Left hindlimb (tissue), 1 donor: ENCODE measurements around the gene RAB11FIP4.
"Not testable (repeated sequence)": the region's sequence is repeated elsewhere in the genome, so short reads cannot be mapped to it uniquely, and the experiment has no call there.

Experiments used
- DNase-seq: peaks from one replicate; pipeline ENCODE4 v3.0.0-alpha.2; 2018

The RAB11FIP4 gene

GRCh38 chr17:31433811-31434726 lies 42.6 kb downstream of the RAB11FIP4 start:
- DNase-seq = no peak

DNA sequence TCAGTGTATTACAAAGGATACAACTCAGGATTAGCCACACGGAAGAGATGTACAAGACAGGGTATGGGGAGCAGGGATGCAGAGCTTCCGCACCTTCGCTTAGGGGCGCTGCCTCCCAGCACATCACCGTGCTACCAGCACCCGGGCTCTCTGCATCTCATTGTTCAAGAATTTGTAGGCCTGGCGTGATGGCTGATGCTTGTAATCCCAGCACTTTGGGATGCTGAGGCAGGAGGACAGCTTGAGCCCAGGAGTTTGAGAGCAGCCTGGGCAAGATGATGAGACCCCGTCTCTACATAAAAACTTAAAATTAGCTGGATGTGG lies 43.2 kb downstream of the RAB11FIP4 start:
- DNase-seq = no peak

- DNase-seq = no peak
Observed at GRCh38 chr17:31435581-31435980, 44.1 kb downstream of the RAB11FIP4 start.

GRCh38 chr17:31437720-31438400 lies 46.4 kb downstream of the RAB11FIP4 start:
- no peak for DNase-seq

DNA sequence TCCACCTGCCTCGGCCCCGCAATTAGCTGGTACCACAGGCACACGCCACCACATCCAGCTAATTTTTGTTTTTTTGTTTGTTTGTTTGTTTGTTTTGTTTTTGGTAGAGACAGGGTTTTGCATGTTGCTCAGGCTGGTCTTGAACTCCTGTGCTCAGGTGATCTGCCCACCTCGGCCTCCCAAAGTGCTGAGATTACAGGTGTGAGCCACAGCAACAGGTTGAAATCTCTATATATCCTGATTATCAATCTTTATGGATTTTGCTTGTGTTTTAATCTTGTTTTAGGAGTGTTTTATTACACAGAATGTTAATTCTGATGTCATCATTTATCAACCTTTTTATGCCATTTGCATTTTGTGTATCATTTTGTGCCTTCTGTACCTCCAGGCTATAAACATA lies 48.2 kb downstream of the RAB11FIP4 start:
- no peak for DNase-seq

DNA sequence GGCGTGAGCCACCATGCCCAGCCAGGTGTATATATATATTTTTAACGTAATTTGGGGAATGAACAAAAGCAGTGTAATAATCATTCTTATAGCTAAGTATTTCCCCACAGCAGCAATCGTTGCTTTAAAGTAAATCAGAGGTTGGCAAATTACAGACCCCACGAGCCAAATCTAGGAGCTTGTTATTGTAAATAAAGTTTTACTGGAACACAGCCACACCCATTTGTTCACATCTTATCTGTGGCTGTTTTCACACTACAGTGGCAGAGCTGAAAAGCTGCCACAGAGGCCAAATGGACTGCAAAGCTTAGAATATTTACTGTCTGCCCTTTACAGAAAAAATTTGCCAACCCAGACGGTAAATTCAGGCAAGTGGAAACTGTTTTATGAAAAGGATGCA lies 50.8 kb downstream of the RAB11FIP4 start:
- DNase-seq = no peak

GRCh38 chr17:31442856-31443255 lies 51.4 kb downstream of the RAB11FIP4 start:
- DNase-seq = not testable (repeated sequence)

GRCh38 chr17:31443386-31443785 lies 51.9 kb downstream of the RAB11FIP4 start:
- DNase-seq = no peak

GRCh38 chr17:31444026-31444425 lies 52.6 kb downstream of the RAB11FIP4 start:
- DNase-seq = no peak

GRCh38 chr17:31446195-31446967 lies 54.9 kb downstream of the RAB11FIP4 start:
- DNase-seq = no peak

DNA sequence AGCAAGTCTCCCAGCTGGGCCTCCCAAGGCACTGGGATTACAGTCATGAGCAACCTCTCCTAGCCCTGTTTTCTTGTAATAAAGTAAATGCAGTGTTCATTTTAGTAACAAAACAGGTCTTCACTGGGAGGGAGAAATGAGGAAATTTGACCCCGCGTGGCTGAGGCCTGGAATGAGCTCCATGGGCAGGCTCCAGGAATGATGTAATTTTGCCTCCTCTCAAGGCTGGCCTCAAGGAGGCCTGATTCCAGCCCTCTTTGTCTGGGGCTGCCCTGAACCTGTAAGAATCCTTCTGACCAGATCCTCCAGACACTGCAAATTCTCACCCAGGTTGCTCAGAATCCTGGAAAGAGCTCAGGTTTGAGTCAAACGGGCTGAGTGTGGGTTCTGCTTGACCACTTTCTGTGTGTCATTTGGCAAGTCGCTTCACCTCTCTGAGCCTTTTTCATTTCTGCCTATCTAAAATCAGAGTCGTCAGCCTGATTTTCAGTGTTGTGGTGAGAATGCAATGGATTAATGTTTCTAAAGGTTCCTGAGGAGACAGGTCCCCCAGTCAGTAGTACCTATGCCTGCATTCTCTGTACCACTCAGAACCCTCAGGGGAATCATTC lies 57.1 kb downstream of the RAB11FIP4 start:
- peak; percentile 54 for DNase-seq

DNA sequence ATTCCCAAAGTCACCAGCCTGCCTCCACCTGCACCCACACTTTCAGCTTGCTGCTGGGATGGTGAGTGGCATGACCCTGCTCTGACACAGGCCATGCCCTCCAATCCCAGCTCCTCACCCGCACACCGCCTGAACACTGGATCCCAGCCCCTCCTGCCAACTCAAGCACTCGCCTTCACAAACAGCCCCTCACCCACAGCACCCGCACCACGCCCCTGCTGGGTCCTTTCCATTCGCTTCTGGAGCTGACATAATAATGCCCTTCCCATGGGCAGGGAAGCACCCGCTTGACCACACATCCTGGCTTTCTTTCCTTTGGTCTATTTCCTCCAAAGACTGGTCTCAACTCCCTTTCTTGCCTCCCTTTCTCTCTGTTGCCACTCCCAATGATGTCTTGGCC lies 57.6 kb downstream of the RAB11FIP4 start:
- peak; percentile 58 for DNase-seq

DNA sequence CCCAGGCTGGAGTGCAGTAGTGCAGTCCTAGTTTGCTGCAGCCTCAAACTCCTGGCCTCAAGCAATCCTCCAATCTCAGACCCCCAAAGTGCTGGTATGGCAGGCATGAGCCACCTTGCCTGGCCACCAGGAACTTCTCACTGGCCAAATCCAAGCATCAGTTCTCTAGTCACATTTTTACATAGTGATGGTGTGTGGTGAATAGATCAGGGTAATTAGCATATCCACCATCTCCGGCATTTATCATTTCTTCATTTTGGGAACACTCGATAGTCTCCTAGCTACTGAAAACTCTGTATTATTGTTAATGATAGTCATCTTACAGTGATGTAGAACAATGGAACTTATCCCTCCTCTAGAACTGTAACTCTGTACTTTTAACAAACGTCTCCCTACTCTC lies 58.3 kb downstream of the RAB11FIP4 start:
- no peak for DNase-seq

- DNase-seq = no peak
Observed at GRCh38 chr17:31452101-31452500, 60.6 kb downstream of the RAB11FIP4 start.

DNA sequence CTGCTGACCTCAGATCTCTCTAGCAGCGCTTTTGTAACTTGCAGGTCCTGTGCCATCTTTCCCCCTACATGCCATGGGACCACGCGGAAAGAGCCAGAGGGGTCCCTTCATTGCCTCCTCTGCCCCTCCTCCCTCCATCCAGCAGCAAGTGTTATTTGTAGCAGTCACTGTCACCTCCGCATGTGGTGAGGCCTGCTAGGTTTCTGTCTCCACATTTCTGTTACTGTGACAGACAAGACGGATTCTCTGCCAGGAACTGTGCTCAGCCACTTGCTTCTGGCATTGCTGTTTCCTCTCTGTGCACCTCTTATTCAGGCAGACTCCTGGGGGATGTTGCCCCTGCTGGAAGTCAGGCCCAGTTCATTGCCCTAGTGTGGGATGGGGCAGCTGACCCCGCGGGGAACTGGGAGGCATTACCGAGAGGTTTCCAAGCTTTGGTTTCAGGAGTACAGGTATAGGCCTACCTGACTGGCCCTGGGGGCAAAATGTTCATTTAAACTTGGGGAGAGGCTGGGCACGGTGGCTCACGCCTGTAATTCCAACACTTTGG lies 61.2 kb downstream of the RAB11FIP4 start:
- DNase-seq = no peak

GRCh38 chr17:31453896-31454295 lies 62.4 kb downstream of the RAB11FIP4 start:
- no peak for DNase-seq

DNA sequence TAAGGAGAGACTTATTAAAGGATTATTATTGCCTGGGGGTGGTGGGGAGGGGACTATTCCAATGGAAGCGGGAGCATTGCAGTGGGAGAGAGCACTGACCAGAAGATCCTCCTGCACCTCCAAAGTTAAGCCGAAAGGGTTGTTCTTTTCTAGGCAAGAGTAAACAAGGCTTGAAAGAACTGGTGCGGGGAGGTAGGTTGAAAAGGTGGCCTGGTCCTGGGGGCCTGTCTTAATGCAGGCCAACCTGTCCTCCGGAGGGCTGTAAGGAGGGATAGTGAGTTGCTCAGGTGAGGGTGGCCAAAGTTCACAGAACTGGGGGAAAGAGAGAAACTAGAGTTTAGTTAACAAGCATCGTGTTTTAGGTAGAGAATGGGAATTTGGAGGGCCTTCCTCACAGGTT lies 65.3 kb downstream of the RAB11FIP4 start:
- no peak for DNase-seq

- DNase-seq = no peak
Observed at GRCh38 chr17:31457391-31458234, 66.1 kb downstream of the RAB11FIP4 start.

DNA sequence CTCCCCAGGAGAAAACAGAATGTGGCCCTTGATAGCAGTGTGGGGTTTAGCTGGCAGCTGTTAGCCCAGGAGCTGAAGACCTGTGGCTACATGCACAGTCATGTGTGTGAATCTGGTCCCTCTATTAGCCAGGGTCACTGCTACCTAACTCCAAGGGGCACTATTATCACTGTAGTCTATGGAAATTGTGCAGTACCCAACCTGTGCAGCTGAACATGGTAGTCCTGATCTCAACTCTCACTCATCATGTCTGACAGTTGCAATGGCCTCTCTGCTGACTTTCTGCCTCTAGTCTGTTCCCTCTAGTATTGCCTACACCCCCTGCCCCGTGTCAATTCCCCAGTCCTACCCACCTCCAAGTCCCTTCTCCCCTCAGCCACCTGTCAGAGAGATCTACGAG lies 67.4 kb downstream of the RAB11FIP4 start:
- no peak for DNase-seq

DNA sequence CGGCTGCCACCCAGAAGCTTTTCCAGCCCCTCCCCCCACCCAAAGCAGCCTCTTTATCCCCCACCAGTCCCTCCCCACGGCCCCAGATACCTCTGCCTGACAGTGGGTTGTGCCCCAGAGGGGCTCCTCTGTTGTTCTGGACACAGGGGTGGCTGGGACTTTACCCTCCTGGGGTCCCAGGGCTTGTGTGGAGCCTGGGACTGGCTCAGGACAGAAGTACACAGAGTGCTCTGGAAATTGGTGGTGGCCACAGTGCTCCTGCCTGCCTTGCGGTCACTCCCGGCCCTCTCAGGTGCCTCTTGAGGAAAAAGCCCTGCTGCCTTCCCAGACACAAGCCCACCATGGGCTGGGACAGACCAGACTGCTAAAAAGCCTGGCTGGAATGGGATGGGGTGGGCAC lies 68.2 kb downstream of the RAB11FIP4 start:
- DNase-seq = no peak

DNA sequence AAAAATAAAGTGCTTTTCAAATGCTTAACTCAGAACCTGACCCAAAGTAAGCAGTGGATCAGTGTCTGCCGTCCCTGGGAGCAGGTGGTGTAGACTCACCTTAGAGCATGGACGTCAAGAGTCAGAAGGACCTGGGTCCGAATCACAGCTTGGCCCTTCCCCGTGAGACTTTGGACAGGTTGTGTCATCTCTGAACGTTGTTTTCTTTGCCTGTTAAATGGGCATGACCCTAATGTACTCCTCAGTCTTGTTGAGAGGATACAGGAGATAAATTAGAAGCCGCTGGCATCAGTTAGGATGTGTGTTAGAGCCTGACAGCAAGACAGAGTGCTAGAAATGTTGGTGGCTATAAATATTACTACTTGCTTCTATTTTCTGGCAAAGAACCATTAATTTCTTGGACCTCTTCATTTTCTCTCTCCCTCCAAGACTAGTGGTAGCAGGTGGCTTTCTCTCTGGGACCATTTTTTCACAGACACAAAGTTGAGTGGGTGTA lies 68.8 kb downstream of the RAB11FIP4 start:
- no peak for DNase-seq
